ENCODE data around the gene MSX2.

MSX2 gene

DNA sequence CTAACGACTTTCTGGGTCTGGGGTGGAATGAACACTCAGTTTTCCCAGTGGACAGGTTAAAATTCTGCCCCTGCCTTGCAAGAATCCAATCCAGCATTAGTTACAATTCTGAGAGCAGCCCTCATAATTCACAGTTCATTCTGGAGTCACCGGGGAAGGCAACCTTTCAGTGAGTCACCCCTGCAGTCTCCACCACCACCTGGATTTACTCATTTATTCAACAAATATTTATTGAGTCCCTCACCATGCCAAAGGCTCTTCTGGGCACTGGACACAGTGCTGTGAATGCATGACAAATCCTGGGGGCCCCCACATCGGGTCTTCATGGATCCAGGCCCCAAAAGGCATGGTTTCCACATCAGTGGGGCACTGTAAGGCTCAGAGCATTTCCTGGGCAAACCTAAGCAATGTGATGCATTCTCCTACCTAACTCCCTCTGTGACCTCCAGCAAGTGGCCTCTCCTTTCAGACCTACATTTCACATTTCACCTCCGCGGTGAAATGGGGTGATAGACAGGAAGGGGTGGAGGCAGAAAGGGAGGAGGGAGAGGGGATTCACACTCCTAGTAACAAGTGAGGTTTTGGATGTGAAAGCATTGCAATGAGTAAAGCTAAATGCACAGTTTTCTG is 6.4 kb upstream of the MSX2 start:
- Histone ChIP-seq H3K27me3 (replicated peaks; ENCODE audit: control insufficient read depth, insufficient read depth, low read length, poor library complexity, severe bottlenecking) (peaks cover 23% of the 10 kb centered on the region), H3K4me1 (ENCODE audit: control insufficient read depth, insufficient read depth, low read length, poor library complexity, severe bottlenecking) (no peaks in the 10 kb centered on the region), H3K4me3 (ENCODE audit: insufficient read depth, low read depth, low read length, poor library complexity, severe bottlenecking) (no peak overlapping the region), H3K27ac (ENCODE audit: insufficient read depth, low read length, poor library complexity, severe bottlenecking) (no peak overlapping the region), H3K9me3 (ENCODE audit: control insufficient read depth, low read length) (no peaks in the 10 kb centered on the region), H3K36me3 (ENCODE audit: control insufficient read depth, insufficient read depth, low read length) (no peaks in the 10 kb centered on the region)
- no peak for DNase-seq

DNA sequence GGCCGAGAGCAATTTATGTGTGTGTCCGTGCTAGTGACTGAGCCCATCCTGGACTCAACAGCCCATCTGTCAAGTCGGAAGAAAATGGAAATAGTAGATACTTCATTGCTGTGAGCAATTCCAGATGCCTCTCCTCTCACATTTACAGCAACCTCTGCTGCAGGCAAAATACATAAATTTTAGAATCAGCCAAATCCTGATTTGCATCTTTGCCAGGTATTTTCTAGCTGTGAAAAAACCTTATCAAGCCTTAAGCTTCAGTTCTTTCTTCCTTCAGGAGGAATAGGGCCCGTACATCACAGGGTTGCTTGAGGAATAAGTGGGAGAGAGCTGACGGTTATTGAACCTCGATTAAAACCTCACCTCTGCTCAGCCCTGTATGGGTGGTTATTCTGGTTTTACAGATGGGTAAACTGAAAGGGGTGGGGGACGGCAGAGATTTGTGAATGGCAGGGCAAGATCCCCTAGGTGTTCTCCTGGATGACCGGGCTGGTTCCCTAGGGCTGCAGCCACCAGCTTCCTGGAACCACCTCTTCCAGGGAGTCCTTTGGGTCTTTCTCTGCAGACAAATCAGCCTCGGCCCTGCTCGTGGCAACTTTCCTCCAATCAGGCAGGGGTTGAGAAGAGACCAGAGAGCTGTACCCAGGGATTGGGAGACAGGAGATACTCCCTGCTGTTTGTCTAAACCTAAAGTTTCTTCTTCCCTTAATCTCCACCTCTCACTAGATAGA is 5.3 kb upstream of the MSX2 start:
- Histone ChIP-seq H3K4me1 (ENCODE audit: control insufficient read depth, insufficient read depth, low read length, poor library complexity, severe bottlenecking) (no peaks in the 10 kb centered on the region), H3K27ac (ENCODE audit: insufficient read depth, low read length, poor library complexity, severe bottlenecking) (no peak overlapping the region), H3K4me3 (ENCODE audit: insufficient read depth, low read depth, low read length, poor library complexity, severe bottlenecking) (no peak overlapping the region), H3K36me3 (ENCODE audit: control insufficient read depth, insufficient read depth, low read length) (no peaks in the 10 kb centered on the region), H3K27me3 (replicated peaks; ENCODE audit: control insufficient read depth, insufficient read depth, low read length, poor library complexity, severe bottlenecking) (peaks cover 33% of the 10 kb centered on the region), H3K9me3 (ENCODE audit: control insufficient read depth, low read length) (no peaks in the 10 kb centered on the region)
- DNase-seq = no peak

DNA sequence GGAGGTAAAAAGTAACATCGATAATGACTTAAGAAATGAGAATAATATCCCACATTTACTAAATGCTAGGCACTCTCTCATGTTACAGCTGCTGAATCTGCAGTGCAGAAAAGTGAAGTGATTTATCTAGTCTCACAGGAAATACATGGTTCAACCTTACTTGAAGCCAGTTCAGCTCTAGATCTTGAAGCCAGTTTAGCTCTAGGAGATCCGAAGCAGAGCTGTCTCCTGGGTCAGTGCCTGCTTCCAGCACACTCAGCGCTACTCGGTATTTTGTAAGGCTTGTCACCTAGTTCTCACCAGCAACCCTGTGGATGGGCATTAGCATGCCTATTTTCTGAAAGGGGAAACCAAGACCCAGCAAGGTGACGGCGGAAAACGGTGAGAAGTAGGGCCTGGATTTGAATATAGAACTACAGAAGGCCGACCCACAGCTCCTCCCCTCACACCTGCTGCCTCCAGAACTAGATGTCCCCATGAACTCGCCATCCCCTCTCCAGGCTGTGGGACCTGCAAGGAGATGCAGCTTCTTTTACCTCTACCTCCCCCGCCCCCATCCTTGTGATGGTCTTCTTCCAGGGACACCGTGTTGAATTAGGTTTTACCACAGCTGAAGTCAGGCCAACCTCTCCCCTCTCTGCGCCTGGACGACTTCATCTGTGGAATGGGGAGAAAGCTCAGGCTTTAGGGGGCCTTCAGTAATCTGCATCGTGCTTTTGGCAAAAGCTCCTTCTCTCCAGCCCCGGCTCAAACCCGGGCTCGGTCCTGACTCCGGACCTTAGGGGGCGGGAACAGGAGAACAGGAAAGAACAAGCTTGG is 4.4 kb upstream of the MSX2 start:
- no peak for DNase-seq
- Histone ChIP-seq H3K9me3 (ENCODE audit: control insufficient read depth, low read length) (no peaks in the 10 kb centered on the region), H3K4me1 (ENCODE audit: control insufficient read depth, insufficient read depth, low read length, poor library complexity, severe bottlenecking) (no peaks in the 10 kb centered on the region), H3K27me3 (replicated peaks; ENCODE audit: control insufficient read depth, insufficient read depth, low read length, poor library complexity, severe bottlenecking) (peaks cover 33% of the 10 kb centered on the region), H3K27ac (ENCODE audit: insufficient read depth, low read length, poor library complexity, severe bottlenecking) (no peak overlapping the region), H3K36me3 (ENCODE audit: control insufficient read depth, insufficient read depth, low read length) (no peaks in the 10 kb centered on the region), H3K4me3 (ENCODE audit: insufficient read depth, low read depth, low read length, poor library complexity, severe bottlenecking) (no peak overlapping the region)

DNA sequence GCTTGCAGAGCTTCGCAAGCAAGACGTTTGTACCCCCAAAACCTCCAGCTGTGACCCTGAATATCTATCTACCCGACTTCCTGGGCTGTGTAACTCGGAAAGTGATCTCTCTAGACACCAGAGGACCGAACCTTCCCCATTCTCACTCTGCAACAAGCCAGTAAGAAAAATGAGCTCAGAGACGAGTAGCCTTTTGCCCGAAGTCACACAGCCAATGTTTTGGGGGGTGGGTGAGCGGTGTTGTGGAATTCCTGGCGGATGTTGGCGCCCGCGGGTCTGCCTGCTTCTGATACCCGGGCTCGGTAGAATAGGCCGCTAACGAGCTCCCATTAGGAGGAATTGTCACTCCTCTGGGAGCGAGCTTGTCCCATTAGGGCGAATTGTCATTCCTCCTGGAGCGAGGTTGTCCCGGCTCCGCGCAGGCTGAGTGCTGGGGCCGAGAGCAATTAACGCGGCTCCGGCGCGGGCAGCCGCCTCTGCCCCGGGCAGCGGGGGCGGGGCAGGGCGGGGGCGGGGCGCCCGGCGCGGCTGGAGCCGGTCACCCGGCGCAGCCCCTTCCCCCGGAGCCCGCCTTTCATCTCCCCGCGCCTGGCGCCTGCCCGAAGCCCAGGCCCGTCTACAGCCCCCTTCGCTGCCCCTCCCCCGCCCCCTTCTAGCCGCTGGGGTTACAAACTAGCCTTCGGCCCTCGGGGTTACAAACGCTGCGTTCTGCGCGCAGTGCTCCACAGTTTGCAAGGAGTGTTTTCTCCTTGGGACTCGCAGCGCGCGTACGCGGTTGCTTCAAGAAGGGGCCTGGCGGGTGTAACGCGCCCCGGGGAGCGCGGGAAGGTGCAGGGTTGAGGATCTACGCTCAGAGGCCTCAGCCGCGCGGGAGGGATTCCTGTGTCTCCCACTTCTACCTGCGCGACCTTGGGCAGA is 3.5 kb upstream of the MSX2 start:
- H3K27me3 ChIP-seq (replicated peaks; ENCODE audit: control insufficient read depth, insufficient read depth, low read length, poor library complexity, severe bottlenecking) = peaks cover 36% of the 10 kb centered on the region
- no peaks in the 10 kb centered on the region for H3K4me1 ChIP-seq (ENCODE audit: control insufficient read depth, insufficient read depth, low read length, poor library complexity, severe bottlenecking)
- no peak overlapping the region for H3K27ac ChIP-seq (ENCODE audit: insufficient read depth, low read length, poor library complexity, severe bottlenecking)
- no peaks in the 10 kb centered on the region for H3K36me3 ChIP-seq (ENCODE audit: control insufficient read depth, insufficient read depth, low read length)
- DNase-seq = no peak
- no peaks in the 10 kb centered on the region for H3K9me3 ChIP-seq (ENCODE audit: control insufficient read depth, low read length)
- H3K4me3 ChIP-seq (ENCODE audit: insufficient read depth, low read depth, low read length, poor library complexity, severe bottlenecking) = no peak overlapping the region

DNA sequence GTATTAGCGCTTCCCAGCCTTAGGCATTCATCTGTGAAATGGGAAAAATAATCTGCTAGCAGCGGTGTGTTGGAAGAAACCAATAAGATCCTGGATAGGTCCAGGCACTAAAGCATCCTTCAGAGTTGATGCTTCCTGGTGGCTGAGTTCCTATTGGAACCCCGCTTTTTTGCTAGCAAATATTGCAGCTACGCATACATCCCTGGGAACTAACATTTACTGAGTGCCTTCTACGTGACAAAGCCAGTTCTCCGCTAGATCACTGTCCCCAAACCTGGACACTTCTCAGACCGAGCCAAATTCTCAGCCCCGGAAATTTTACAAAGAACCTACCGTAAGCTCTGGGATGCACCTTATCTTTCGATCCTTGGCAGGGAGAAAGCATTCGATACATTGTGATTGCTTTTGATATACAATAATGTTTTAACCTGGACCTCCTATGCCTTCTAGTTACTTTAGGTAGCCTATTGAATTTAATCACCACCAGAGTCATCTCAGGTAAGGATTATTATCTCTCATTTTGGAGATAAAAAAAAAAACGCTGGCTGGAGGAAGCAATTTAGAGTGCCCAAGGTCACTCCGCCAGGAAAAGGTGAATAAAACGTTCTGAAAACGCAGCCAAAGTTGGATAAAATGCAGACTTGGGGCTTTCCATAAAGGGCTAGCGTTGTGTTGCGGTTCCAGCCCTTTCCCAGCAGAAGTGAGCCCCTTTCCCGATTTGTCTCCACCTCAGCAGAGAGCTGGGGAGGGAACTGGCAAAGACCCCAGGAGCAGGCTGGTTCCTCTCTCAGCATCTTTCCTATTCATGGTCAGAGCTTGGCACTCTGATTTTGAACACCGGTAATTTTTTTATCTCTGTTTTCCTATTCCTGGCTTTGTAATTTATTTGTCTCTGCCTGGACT is 2.6 kb upstream of the MSX2 start:
- no peaks in the 10 kb centered on the region for H3K4me1 ChIP-seq (ENCODE audit: control insufficient read depth, insufficient read depth, low read length, poor library complexity, severe bottlenecking)
- H3K36me3 ChIP-seq (ENCODE audit: control insufficient read depth, insufficient read depth, low read length) = no peaks in the 10 kb centered on the region
- no peak overlapping the region for H3K27ac ChIP-seq (ENCODE audit: insufficient read depth, low read length, poor library complexity, severe bottlenecking)
- no peak overlapping the region for H3K4me3 ChIP-seq (ENCODE audit: insufficient read depth, low read depth, low read length, poor library complexity, severe bottlenecking)
- peaks cover 44% of the 10 kb centered on the region for H3K27me3 ChIP-seq (replicated peaks; ENCODE audit: control insufficient read depth, insufficient read depth, low read length, poor library complexity, severe bottlenecking)
- no peaks in the 10 kb centered on the region for H3K9me3 ChIP-seq (ENCODE audit: control insufficient read depth, low read length)
- DNase-seq = no peak

DNA sequence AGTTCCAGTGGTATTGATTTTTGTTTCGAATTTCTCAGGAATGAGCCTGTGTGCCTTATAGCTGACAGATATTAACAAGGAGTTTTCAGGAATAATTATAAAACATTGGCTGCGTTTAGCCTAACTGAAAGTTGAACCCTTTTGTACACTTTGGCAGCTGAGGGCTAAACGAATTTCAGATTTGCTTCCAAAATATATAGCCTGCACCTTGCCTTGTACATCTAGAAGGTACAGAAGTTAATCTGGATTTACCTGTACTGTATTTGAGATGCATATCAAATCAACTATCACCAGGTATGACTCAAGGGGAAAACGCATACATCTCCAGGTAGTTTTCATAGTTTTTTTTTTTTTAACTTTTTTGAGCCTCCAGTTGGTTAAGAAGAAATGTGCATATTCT is 1.9 kb upstream of the MSX2 start:
- Histone ChIP-seq H3K36me3 (ENCODE audit: control insufficient read depth, insufficient read depth, low read length) (no peaks in the 10 kb centered on the region), H3K27me3 (replicated peaks; ENCODE audit: control insufficient read depth, insufficient read depth, low read length, poor library complexity, severe bottlenecking) (peaks cover 47% of the 10 kb centered on the region), H3K4me3 (ENCODE audit: insufficient read depth, low read depth, low read length, poor library complexity, severe bottlenecking) (no peak overlapping the region), H3K4me1 (ENCODE audit: control insufficient read depth, insufficient read depth, low read length, poor library complexity, severe bottlenecking) (no peaks in the 10 kb centered on the region), H3K27ac (ENCODE audit: insufficient read depth, low read length, poor library complexity, severe bottlenecking) (no peak overlapping the region), H3K9me3 (ENCODE audit: control insufficient read depth, low read length) (no peaks in the 10 kb centered on the region)
- no peak for DNase-seq

DNA sequence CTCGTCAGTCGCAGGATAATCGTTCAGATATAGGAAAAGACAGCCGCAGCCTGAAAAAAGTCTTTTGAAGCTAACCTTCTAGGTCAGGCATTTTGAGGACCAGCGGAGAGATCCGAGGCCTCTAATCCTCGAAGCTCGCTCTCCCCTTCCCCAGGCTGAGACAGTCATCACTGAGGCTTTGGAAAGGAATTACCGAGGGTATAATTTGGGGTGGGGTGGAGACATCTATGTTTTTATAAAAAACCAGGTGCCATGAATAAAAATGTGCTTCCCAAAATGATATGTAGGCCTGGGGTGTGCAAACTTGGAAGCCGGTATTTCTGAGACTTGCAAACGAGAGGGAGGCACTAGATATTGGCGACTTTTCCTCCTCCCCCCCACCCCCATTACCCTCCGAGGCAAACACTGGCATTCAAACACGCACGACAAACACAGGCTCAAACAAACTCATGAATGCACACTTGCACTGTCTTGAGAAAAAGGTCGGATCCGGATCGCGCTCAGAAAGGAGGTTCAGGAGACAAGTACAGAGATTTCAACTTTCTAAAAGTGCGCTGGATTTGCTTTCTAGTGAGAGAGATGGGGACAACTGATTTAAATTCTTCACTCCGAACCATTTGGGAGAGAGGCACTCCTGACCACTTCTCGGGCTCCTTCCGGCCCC is 935 bp upstream of the MSX2 start:
- H3K27me3 ChIP-seq (replicated peaks; ENCODE audit: control insufficient read depth, insufficient read depth, low read length, poor library complexity, severe bottlenecking) = peaks cover 41% of the 10 kb centered on the region
- no peak overlapping the region for H3K4me3 ChIP-seq (ENCODE audit: insufficient read depth, low read depth, low read length, poor library complexity, severe bottlenecking)

DNA sequence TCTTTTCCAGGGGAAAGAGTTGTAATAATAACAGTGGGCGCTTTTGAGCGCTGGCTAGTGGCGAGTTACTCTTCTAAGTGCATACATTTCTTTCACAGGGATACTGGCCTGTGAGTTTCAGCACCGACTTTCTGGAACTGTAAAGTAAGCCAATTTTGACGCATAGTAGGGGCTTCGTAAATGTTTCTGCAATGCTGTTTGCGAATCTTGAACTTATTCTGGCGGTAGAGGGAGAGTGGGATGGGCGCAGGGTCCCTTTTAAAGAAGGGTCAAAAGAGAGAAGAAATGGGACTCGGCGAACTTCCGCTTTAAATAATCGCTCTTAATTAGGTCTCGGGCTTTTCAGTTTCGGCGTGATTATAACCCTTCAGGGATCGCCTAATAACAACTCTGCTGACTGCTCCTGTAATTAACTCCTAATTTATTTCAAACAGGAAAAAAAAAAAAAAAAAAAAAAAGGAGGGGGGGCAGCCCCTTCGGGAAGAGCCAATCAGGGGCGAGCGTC is 351 bp upstream of the MSX2 start:
- DNase-seq = no peak
- peaks cover 41% of the 10 kb centered on the region for H3K27me3 ChIP-seq (replicated peaks; ENCODE audit: control insufficient read depth, insufficient read depth, low read length, poor library complexity, severe bottlenecking)
- no peaks in the 10 kb centered on the region for H3K36me3 ChIP-seq (ENCODE audit: control insufficient read depth, insufficient read depth, low read length)
- H3K9me3 ChIP-seq (ENCODE audit: control insufficient read depth, low read length) = no peaks in the 10 kb centered on the region
- H3K4me1 ChIP-seq (ENCODE audit: control insufficient read depth, insufficient read depth, low read length, poor library complexity, severe bottlenecking) = no peaks in the 10 kb centered on the region
- peak overlapping the region; percentile 29 for H3K4me3 ChIP-seq (ENCODE audit: insufficient read depth, low read depth, low read length, poor library complexity, severe bottlenecking)
- no peak overlapping the region for H3K27ac ChIP-seq (ENCODE audit: insufficient read depth, low read length, poor library complexity, severe bottlenecking)

More for the DNA sequence above, 935 bp upstream of the MSX2 start:
- DNase-seq = no peak
- H3K4me1 ChIP-seq (ENCODE audit: control insufficient read depth, insufficient read depth, low read length, poor library complexity, severe bottlenecking) = no peaks in the 10 kb centered on the region
- H3K9me3 ChIP-seq (ENCODE audit: control insufficient read depth, low read length) = no peaks in the 10 kb centered on the region
- no peak overlapping the region for H3K27ac ChIP-seq (ENCODE audit: insufficient read depth, low read length, poor library complexity, severe bottlenecking)
- no peaks in the 10 kb centered on the region for H3K36me3 ChIP-seq (ENCODE audit: control insufficient read depth, insufficient read depth, low read length)
